GM12875 (cell line): ENCODE data around the gene DIP2C.

Experiments used
- H3K4me3 ChIP-seq: one replicate; pipeline ENCODE4 v1.5.1; 2011; ENCODE audit warnings: low read depth, low read length, control low read depth
- TF ChIP-seq, protein P1 (sequence below): IDR thresholded peaks from 2 replicates; pipeline ENCODE4 v1.5.1; 2011; ENCODE audit warnings: low read depth, mild to moderate bottlenecking, control low read depth, inconsistent platforms, low read length, moderate library complexity, borderline replicate concordance; ENCODE audit not compliant: insufficient read depth

DIP2C gene

GRCh38 chr10:490256-490655 lies 199.2 kb downstream of the DIP2C start:
- TF ChIP-seq, protein P1, sequence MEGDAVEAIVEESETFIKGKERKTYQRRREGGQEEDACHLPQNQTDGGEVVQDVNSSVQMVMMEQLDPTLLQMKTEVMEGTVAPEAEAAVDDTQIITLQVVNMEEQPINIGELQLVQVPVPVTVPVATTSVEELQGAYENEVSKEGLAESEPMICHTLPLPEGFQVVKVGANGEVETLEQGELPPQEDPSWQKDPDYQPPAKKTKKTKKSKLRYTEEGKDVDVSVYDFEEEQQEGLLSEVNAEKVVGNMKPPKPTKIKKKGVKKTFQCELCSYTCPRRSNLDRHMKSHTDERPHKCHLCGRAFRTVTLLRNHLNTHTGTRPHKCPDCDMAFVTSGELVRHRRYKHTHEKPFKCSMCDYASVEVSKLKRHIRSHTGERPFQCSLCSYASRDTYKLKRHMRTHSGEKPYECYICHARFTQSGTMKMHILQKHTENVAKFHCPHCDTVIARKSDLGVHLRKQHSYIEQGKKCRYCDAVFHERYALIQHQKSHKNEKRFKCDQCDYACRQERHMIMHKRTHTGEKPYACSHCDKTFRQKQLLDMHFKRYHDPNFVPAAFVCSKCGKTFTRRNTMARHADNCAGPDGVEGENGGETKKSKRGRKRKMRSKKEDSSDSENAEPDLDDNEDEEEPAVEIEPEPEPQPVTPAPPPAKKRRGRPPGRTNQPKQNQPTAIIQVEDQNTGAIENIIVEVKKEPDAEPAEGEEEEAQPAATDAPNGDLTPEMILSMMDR: no peak
- no peak overlapping the region for H3K4me3 ChIP-seq

DNA sequence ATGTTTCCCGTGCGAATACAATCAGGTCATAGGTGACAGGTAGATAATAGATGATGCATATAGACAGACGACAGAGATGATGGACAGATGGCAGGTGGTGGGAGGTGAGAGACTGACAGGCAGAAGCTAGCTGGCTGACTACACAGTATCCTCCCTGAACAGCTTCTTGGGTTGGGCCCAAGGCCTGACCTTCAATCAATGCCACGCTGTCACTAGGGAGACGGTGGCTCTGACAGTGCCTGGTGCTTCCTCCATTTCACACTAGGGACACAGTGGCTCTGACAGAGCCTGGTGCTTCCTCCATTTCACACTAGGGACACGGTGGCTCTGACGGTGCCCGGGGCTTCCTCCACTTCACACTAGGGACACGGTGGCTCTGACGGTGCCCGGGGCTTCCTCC lies 200.1 kb downstream of the DIP2C start:
- no peak overlapping the region for H3K4me3 ChIP-seq
- TF ChIP-seq, protein P1: no peak

DNA sequence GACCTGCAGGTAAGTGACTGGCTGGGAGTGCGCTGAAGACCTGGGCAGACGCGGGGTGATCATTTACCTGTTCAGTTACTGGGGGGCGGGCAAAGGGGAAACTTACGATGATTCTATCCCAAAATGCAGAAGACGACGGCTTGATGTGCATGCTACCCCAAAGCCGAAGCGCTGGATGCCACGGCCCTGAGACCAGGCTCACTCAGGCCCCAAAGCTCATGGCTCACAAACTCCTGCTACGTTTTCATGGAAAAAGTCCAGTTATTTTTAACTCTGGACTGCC lies 200.6 kb downstream of the DIP2C start:
- TF ChIP-seq, protein P1: no peak
- no peak overlapping the region for H3K4me3 ChIP-seq

GRCh38 chr10:488081-488932 lies 201.2 kb downstream of the DIP2C start:
- no peak overlapping the region for H3K4me3 ChIP-seq
- TF ChIP-seq, protein P1: no peak

GRCh38 chr10:486666-487322 lies 202.7 kb downstream of the DIP2C start:
- TF ChIP-seq, protein P1: no peak
- no peak overlapping the region for H3K4me3 ChIP-seq

GRCh38 chr10:486206-486605 lies 203.3 kb downstream of the DIP2C start:
- TF ChIP-seq, protein P1: no peak

GRCh38 chr10:485776-486175 lies 203.7 kb downstream of the DIP2C start:
- TF ChIP-seq, protein P1: no peak
- H3K4me3 ChIP-seq: no peak overlapping the region

More at GRCh38 chr10:486206-486605, 203.3 kb downstream of the DIP2C start:
- no peak overlapping the region for H3K4me3 ChIP-seq
